BE2C (cell line): Measurements from ENCODE around the gene NR4A1.

Source experiments
- DNase-seq: peaks from one replicate; pipeline ENCODE4 v3.0.0-alpha.2; 2020
- H3K27me3 ChIP-seq: fragments of 250-450 bp; sonication (Bioruptor Pico); 2 replicates; pipeline ENCODE4 v1.5.1; 2020; ENCODE audit warnings: mild to moderate bottlenecking
- H3K36me3 ChIP-seq: fragments of 250-450 bp; sonication (Bioruptor Pico); 2 replicates; pipeline ENCODE4 v1.5.1; 2020; ENCODE audit warnings: mild to moderate bottlenecking
- H3K4me1 ChIP-seq: fragments of 250-450 bp; sonication (Bioruptor Pico); 2 replicates; pipeline ENCODE4 v1.5.1; 2020
- H3K4me3 ChIP-seq: 2 replicates; pipeline ENCODE4 v1.5.1; 2011; ENCODE audit warnings: low read depth, low read length
- H3K9me3 ChIP-seq: fragments of 250-450 bp; sonication (Bioruptor Pico); 2 replicates; pipeline ENCODE4 v1.5.1; 2020
- TF ChIP-seq, protein P1 (sequence below): IDR thresholded peaks from 2 replicates; pipeline ENCODE4 v1.5.1; 2012; ENCODE audit warnings: mild to moderate bottlenecking, low read depth, low read length

The NR4A1 gene

DNA sequence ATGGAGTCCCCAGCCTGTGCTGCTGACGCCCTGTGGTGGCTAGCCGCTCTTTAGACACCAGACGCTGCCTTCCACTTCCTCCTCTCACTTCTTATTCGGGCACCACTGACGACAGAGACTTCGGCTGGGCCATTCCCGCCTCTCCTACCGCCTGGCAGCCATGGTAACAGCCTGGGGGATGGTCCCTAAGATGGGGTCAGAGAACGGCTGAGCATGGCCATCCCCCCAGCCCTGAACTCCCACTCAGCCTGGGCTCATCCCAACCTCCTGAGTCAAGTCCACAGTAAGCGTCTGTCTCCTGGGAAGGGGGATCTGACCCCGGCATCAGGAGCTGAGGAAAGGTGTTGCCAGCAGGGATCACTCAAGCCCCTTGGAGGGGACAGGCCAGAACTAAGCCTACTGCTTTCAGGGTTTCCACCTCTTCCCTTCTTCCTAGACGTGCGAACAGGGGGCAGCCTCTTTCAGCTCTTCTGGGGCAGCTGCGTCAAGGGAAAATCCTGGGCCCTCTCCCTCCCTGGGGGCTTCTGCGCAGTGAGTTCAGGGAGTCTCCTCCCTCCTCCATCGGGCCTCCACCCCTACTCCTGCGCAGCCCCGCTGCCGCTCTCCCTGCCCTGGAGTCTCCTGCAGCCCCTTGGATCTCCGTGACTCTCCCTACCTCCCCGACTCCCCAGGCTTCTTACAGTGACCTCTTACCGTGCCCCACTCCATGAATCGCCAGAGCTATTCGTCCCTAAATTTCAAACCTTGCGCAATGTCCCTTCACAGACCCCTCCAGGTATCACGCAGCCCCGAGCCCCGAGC, 45.1 kb upstream of the NR4A1 start:
- Histone ChIP-seq H3K9me3 (no peaks in the 10 kb centered on the region), H3K4me1 (peaks cover 26% of the 10 kb centered on the region), H3K36me3 (no peaks in the 10 kb centered on the region), H3K4me3 (peak overlapping the region; percentile 38), H3K27me3 (no peaks in the 10 kb centered on the region)
- TF ChIP-seq, protein P1, sequence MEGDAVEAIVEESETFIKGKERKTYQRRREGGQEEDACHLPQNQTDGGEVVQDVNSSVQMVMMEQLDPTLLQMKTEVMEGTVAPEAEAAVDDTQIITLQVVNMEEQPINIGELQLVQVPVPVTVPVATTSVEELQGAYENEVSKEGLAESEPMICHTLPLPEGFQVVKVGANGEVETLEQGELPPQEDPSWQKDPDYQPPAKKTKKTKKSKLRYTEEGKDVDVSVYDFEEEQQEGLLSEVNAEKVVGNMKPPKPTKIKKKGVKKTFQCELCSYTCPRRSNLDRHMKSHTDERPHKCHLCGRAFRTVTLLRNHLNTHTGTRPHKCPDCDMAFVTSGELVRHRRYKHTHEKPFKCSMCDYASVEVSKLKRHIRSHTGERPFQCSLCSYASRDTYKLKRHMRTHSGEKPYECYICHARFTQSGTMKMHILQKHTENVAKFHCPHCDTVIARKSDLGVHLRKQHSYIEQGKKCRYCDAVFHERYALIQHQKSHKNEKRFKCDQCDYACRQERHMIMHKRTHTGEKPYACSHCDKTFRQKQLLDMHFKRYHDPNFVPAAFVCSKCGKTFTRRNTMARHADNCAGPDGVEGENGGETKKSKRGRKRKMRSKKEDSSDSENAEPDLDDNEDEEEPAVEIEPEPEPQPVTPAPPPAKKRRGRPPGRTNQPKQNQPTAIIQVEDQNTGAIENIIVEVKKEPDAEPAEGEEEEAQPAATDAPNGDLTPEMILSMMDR = no peak
- no peak for DNase-seq

DNA sequence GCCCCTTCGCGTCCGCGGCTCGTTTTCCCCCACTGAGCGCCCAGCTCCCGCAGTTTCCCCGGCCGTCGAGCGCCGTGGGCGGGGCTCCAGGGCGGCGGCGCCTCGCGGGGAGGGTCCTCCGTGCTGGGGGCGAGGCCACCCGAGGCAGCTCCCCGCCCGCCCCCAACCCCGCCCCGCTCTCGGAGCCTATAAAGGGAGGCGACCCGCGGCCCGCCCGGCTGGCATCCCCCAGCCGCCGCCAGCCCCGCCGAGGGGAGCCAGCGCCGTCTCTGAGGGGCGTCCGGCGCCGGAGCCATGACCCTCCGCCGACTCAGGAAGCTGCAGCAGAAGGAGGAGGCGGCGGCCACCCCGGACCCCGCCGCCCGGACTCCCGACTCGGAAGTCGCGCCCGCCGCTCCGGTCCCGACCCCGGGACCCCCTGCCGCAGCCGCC, 44.5 kb upstream of the NR4A1 start, which contains the start of gene TAMALIN:
Gene TAMALIN, plus strand, starts transcription at position 221 of the 432 bp plus-strand sequence. Its CDS starts 74 bp downstream, at position 295.
- Histone ChIP-seq H3K4me1 (peaks cover 28% of the 10 kb centered on the region), H3K27me3 (no peaks in the 10 kb centered on the region), H3K4me3 (peak within 1 kb of the TSS; percentile 59), H3K36me3 (no peaks in the 10 kb centered on the region), H3K9me3 (no peaks in the 10 kb centered on the region)
- TF ChIP-seq, protein P1 = no peak
- DNase-seq = peak; percentile 81

- TF ChIP-seq, protein P1 = no peak
- H3K36me3 ChIP-seq = no peaks in the 10 kb centered on the region; the same call in 1 of the 2 replicates
- H3K9me3 ChIP-seq = no peaks in the 10 kb centered on the region
- no peaks in the 10 kb centered on the region for H3K27me3 ChIP-seq
- DNase-seq = no peak
- peak overlapping the region; percentile 59 for H3K4me3 ChIP-seq
- H3K4me1 ChIP-seq = peaks cover 28% of the 10 kb centered on the region
These were observed 43.9 kb upstream of the NR4A1 start for GRCh38 chr12:52007158-52007921.

DNA sequence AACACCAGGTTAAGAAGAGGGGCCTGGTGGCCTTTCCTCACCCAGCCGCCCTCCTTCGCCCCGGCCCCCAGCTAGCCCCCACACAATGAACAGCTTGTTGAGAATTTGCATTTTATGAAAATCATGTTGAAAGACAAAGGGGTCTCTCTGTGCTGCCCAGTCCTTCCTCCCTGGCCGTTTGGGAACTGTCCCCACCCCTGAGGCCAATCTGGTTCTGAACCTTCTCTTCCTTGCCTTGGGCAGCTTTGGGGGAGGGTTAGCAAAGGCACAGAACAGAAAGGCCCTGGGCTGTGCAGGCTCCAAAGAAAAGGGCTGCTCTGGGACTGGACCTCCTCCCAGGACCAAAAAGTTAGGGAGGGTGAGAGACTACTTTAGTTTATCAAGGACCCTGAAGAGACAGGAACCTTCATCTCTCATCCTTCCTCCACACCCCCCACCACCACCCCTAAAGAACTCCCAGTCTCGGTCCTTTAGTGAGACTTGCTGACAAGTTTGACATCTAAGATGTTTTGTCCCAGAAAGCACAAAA, 43.2 kb upstream of the NR4A1 start:
- no peaks in the 10 kb centered on the region for H3K9me3 ChIP-seq
- no peak overlapping the region for H3K4me3 ChIP-seq
- no peak for DNase-seq
- TF ChIP-seq, protein P1 = no peak
- no peaks in the 10 kb centered on the region for H3K27me3 ChIP-seq
- H3K4me1 ChIP-seq = peaks cover 28% of the 10 kb centered on the region
- H3K36me3 ChIP-seq = no peaks in the 10 kb centered on the region; the same call in 1 of the 2 replicates

DNA sequence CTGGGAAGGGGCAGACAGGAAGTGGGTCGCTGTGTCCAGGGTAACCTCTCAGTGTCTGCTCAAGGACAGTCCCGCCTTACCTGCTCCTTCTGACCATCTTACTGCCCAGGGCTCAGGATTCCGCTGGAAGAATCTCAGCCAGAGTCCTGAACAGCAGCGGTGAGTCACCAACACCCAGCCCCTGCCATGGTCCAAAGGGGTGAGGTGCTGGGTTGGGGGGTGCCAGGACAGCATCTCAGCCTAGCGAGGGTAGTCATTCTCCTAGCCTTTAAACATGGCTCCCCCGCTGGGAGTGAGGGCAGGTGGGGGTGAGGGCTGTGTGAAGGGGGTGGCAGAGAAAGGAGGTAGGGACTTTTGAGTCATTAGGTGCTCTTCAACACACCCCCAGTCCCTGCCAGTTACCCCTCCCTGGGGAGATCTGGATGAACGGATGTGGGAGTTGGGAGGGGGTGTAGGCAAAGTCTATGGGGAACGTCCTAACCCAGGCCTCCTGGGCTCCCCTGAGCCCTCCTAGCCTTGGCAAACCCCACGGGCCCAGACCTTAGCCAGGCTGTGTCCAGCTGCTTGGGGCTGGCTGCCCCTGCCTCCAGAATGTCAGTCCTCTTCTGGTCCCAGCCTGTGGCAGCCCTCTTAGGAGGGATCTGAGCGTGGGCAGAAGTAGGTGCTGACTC, 42.0 kb upstream of the NR4A1 start:
- Histone ChIP-seq H3K4me1 (peaks cover 28% of the 10 kb centered on the region), H3K4me3 (no peak overlapping the region), H3K9me3 (no peaks in the 10 kb centered on the region), H3K36me3 (no peaks in the 10 kb centered on the region; the same call in none of the 2 replicates), H3K27me3 (no peaks in the 10 kb centered on the region)
- DNase-seq = no peak
- TF ChIP-seq, protein P1 = no peak
